ENCODE data around the gene DNAJB6. TPM values are rescaled to one million over a fixed set of nuclear protein-coding genes. Genes with fewer than 3 reads are reported as not detected.

Gene DNAJB6
- polyA plus RNA-seq, 3 donors = 66.6 to 117 (median 116) TPM

DNA sequence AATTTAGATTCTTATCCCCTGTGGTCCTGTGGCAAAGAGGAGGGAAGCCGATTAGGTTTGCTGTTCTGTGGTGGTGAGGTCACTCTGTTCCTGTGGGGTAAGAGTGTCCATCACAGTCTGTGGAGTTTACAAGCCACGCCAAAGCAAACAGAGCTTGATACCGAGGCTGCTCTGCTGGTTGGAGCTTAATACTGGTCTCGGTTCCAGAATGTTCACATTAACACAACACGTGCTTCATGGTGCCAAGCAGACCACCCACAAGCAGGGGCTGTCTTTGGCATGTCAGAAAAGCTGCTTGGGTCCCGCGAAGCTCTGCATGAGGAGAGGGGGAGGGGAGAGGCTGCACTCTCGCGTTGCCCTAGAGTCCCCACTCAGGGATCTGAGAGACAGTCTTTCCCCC, 47.5 kb downstream of the DNAJB6 start:
- TF ChIP-seq, protein P1, sequence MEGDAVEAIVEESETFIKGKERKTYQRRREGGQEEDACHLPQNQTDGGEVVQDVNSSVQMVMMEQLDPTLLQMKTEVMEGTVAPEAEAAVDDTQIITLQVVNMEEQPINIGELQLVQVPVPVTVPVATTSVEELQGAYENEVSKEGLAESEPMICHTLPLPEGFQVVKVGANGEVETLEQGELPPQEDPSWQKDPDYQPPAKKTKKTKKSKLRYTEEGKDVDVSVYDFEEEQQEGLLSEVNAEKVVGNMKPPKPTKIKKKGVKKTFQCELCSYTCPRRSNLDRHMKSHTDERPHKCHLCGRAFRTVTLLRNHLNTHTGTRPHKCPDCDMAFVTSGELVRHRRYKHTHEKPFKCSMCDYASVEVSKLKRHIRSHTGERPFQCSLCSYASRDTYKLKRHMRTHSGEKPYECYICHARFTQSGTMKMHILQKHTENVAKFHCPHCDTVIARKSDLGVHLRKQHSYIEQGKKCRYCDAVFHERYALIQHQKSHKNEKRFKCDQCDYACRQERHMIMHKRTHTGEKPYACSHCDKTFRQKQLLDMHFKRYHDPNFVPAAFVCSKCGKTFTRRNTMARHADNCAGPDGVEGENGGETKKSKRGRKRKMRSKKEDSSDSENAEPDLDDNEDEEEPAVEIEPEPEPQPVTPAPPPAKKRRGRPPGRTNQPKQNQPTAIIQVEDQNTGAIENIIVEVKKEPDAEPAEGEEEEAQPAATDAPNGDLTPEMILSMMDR (IDR thresholded peaks at IDR 0.05) = no peak
- peak overlapping the region in 2 of 7 donors; percentile 21 to 26 for H3K27ac Mint-ChIP-seq
- Histone ChIP-seq H3K4me3 (replicated peaks in 1 of 3; ENCODE audit: low read depth in 2 of 3, low read length in 3 of 3) (no peak overlapping the region), H3K36me3 (replicated peaks in 1 of 2; ENCODE audit: control insufficient read depth in 1 of 2, insufficient read depth in 2 of 2, low read length in 2 of 2) (peaks cover 41 to 70% of the 10 kb centered on the region in 2 donors), H2AFZ (ENCODE audit: insufficient read depth, low read depth, low read length, poor library complexity, severe bottlenecking) (no peak overlapping the region), H3K9me3 (replicated peaks in 1 of 2; ENCODE audit: control insufficient read depth in 1 of 2, insufficient read depth in 1 of 2, low read length in 2 of 2) (no peaks in the 10 kb centered on the region), H3K27ac (ENCODE audit: low read depth in 1 of 2, low read length in 2 of 2) (no peak overlapping the region), H3K79me2 (ENCODE audit: insufficient read depth, low read length) (peaks cover 35% of the 10 kb centered on the region), H3K9ac (ENCODE audit: insufficient read depth, low read length, poor library complexity, severe bottlenecking) (no peak overlapping the region), H3K27me3 (ENCODE audit: control insufficient read depth in 2 of 2, insufficient read depth in 2 of 2, low read length in 2 of 2) (no peaks in the 10 kb centered on the region), H3K4me1 (ENCODE audit: control insufficient read depth in 1 of 2, insufficient read depth in 2 of 2, low read length in 2 of 2) (peaks cover 16 to 25% of the 10 kb centered on the region in 2 donors), H4K20me1 (ENCODE audit: insufficient read depth, low read length) (peaks cover 92% of the 10 kb centered on the region), H3K4me2 (replicated peaks; ENCODE audit: extremely low read depth, low read length, poor library complexity, severe bottlenecking) (no peak overlapping the region)
- WGBS (ENCODE audit: insufficient coverage) = 96% methylated on average over 8 of the region's 9 CpGs
- DNase-seq = no peak
- peaks cover 19% of the 10 kb centered on the region for H3K4me1 Mint-ChIP-seq
- H3K36me3 Mint-ChIP-seq = peaks cover 60 to 72% of the 10 kb centered on the region in 2 donors
- H3K4me3 Mint-ChIP-seq = no peak overlapping the region
- intact Hi-C loops (cut with micrococcal nuclease) = no loop called here
- H3K9me3 Mint-ChIP-seq = no peaks in the 10 kb centered on the region
- H3K27me3 Mint-ChIP-seq (ENCODE audit: low read depth in 3 of 3) = no peaks in the 10 kb centered on the region

DNA sequence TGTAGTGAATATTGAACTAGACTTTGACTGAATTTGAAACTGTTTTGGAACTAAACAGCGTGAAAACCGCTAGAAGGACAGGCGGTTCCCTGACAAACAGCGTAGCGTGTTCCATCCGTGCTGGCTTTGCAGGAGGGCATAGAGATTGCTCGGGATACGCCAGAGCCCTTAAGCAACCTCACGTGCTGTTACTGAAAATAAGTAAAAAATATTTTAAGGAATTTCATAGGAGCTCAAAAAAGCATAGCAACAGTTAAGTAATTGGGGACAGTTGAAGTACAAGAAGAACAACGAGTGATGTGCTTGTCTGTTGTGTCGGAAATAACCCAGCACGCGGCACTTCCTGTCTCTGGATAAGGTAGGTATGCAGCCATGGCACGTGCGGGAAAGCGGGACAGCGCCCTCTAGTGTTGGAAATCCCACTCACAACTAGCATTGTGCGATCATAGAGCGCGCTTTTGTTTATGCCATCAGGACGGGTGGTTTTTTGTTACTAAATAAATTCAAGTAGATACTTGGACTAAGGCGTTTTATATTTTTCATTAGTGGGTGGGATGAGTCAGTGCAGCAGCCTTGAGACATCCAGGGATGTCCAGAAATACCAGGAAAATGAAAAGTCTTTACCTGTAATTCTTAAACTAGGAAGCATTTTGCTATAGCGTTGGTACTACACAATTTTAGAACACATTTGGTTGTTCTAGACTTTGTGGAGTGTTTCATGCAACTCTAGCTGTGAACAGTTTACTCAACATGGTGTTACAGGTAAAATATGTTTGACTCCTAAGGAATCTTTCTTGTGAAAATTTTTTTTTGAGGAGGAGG, 50.4 kb downstream of the DNAJB6 start:
- intact Hi-C loops (cut with micrococcal nuclease) = no loop called here
- Histone ChIP-seq H3K27ac (ENCODE audit: low read depth in 1 of 2, low read length in 2 of 2) (no peak overlapping the region), H4K20me1 (ENCODE audit: insufficient read depth, low read length) (peaks cover 92% of the 10 kb centered on the region), H3K4me1 (ENCODE audit: control insufficient read depth in 1 of 2, insufficient read depth in 2 of 2, low read length in 2 of 2) (peaks cover 43 to 54% of the 10 kb centered on the region in 2 donors), H3K4me2 (replicated peaks; ENCODE audit: extremely low read depth, low read length, poor library complexity, severe bottlenecking) (no peak overlapping the region), H3K9ac (ENCODE audit: insufficient read depth, low read length, poor library complexity, severe bottlenecking) (no peak overlapping the region), H2AFZ (ENCODE audit: insufficient read depth, low read depth, low read length, poor library complexity, severe bottlenecking) (no peak overlapping the region), H3K9me3 (replicated peaks in 1 of 2; ENCODE audit: control insufficient read depth in 1 of 2, insufficient read depth in 1 of 2, low read length in 2 of 2) (no peaks in the 10 kb centered on the region), H3K36me3 (replicated peaks in 1 of 2; ENCODE audit: control insufficient read depth in 1 of 2, insufficient read depth in 2 of 2, low read length in 2 of 2) (peaks cover 27 to 47% of the 10 kb centered on the region in 2 donors), H3K4me3 (replicated peaks in 1 of 3; ENCODE audit: low read depth in 2 of 3, low read length in 3 of 3) (no peak overlapping the region), H3K79me2 (ENCODE audit: insufficient read depth, low read length) (peaks cover 20% of the 10 kb centered on the region), H3K27me3 (ENCODE audit: control insufficient read depth in 2 of 2, insufficient read depth in 2 of 2, low read length in 2 of 2) (no peaks in the 10 kb centered on the region)
- 42% methylated on average over 15 of the region's 23 CpGs for WGBS (ENCODE audit: insufficient coverage)
- Mint-ChIP-seq H3K9me3 (no peaks in the 10 kb centered on the region), H3K4me1 (peaks cover 48% of the 10 kb centered on the region), H3K27me3 (ENCODE audit: low read depth in 3 of 3) (no peaks in the 10 kb centered on the region), H3K4me3 (no peak overlapping the region), H3K27ac (peak overlapping the region in 3 of 7 donors; percentile 26 to 37 (median 30)), H3K36me3 (peaks cover 51 to 57% of the 10 kb centered on the region in 2 donors)
- TF ChIP-seq, protein P1 (IDR thresholded peaks at IDR 0.05) = peak; percentile 94
- peak; percentile 76 to 86 (median 78) for DNase-seq
